AG04449 (cell line): ENCODE measurements around the gene STOM.

Source experiments
- CTCF ChIA-PET: fragments of 350-600 bp; formaldehyde crosslinking; extraction: SDS; loops from one replicate; lab custom pipeline; 2021; ENCODE audit warnings: antibody characterized with exemption; lab: Yijun Ruan, JAX
- POLR2A ChIA-PET: fragments of 400-600, 350-600 bp; formaldehyde crosslinking; extraction: SDS; loops from one replicate; lab custom pipeline; 2020; ENCODE audit warnings: antibody characterized with exemption, inconsistent platforms; lab: Yijun Ruan, JAX
- DNase-seq: peaks from one replicate; pipeline ENCODE4 v3.0.0-alpha.2; 2010; ENCODE audit warnings: low read depth, low spot score
- H3K4me3 ChIP-seq: 2 replicates; pipeline ENCODE4 v1.5.1; 2011; ENCODE audit warnings: low read depth, mild to moderate bottlenecking, control low read depth, low read length
- TF ChIP-seq, protein P1 (sequence below): IDR thresholded peaks from one replicate; pipeline ENCODE4 v1.5.1; 2011; ENCODE audit warnings: mild to moderate bottlenecking, moderate library complexity, low read length, control low read depth, inconsistent platforms; ENCODE audit not compliant: insufficient read depth; ENCODE audit errors: missing control alignments

Gene STOM

DNA sequence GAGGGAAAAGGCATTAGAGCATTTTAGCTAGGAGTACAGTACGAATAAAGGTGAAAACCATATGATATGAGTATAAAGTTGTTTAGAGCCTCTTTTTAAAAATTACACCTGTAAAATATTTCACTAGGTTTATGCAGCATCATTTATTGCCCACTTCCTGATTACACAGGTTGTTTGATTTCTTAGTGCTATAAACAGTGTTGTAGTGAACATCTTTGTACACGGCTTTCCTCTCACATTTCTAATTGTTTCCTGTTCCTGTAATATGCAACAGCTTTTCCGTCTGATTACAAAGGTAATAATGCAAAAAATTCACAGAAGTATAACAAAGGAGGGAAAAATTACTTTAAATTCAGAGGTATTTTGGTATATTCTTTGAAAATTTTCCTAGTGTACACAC is 13.0 kb downstream of the STOM start:
- POLR2A ChIA-PET = no interaction called here

DNA sequence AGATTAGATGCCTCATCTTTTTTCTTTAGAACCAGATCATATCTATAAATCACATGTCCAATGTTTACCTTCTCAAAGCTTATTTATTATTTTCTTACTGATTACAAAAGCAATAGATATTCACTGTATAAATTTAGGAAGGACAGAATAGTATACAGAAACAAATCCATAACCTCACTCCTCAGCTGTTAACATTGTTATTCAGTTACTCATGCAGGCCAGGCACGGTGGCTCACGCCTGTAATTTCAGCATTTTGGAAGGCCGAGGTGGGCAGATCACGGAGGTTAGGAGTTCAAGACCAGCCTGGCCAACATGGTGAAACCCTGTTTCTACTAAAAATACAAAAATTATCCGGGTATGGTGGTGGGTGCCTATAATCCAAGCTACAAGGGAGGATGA is 15.3 kb downstream of the STOM start:
- no peak overlapping the region for H3K4me3 ChIP-seq
- TF ChIP-seq, protein P1, sequence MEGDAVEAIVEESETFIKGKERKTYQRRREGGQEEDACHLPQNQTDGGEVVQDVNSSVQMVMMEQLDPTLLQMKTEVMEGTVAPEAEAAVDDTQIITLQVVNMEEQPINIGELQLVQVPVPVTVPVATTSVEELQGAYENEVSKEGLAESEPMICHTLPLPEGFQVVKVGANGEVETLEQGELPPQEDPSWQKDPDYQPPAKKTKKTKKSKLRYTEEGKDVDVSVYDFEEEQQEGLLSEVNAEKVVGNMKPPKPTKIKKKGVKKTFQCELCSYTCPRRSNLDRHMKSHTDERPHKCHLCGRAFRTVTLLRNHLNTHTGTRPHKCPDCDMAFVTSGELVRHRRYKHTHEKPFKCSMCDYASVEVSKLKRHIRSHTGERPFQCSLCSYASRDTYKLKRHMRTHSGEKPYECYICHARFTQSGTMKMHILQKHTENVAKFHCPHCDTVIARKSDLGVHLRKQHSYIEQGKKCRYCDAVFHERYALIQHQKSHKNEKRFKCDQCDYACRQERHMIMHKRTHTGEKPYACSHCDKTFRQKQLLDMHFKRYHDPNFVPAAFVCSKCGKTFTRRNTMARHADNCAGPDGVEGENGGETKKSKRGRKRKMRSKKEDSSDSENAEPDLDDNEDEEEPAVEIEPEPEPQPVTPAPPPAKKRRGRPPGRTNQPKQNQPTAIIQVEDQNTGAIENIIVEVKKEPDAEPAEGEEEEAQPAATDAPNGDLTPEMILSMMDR = no peak
- ChIA-PET POLR2A (no interaction called here), CTCF (interaction anchor here (1.1 to 1.8 kb wide), 4 partner anchors 11 to 44 kb away, joined by 3 to 10 read pairs (median 5); no protein-coding TSS in a partner anchor)
- no peak for DNase-seq

More for the DNA sequence above, 13.0 kb downstream of the STOM start:
- no peak overlapping the region for H3K4me3 ChIP-seq
- CTCF ChIA-PET = interaction anchor here (0.9 to 2.2 kb wide), 3 partner anchors 19 to 144 kb away, joined by 3 to 9 read pairs (median 6); no protein-coding TSS in a partner anchor
- TF ChIP-seq, protein P1 = no peak
- DNase-seq = no peak

DNA sequence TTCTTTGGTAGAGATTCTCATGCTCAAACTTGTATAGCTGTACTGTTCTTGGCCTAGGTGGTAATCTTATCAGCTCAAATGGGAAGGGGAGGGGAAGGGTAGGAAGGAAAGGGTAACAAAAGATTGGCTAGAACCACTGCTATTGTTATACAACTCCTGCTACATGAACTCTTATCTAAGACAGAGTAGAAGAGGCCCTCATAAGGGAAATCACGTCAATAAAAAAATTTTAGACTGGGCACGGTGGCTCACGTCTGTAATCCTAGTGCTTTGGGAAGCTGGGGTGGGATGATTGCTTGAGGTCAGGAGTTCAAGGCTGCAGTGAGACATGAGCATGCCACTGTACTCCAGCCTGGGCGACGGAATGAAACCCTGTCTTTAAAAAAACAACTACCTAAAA is 15.9 kb downstream of the STOM start:
- POLR2A ChIA-PET = no interaction called here
- CTCF ChIA-PET = interaction anchor here (1.1 to 2.3 kb wide), 6 partner anchors 9 to 75 kb away, joined by 3 to 10 read pairs (median 6); no protein-coding TSS in a partner anchor
- no peak overlapping the region for H3K4me3 ChIP-seq
- no peak for DNase-seq
- TF ChIP-seq, protein P1 = no peak

DNA sequence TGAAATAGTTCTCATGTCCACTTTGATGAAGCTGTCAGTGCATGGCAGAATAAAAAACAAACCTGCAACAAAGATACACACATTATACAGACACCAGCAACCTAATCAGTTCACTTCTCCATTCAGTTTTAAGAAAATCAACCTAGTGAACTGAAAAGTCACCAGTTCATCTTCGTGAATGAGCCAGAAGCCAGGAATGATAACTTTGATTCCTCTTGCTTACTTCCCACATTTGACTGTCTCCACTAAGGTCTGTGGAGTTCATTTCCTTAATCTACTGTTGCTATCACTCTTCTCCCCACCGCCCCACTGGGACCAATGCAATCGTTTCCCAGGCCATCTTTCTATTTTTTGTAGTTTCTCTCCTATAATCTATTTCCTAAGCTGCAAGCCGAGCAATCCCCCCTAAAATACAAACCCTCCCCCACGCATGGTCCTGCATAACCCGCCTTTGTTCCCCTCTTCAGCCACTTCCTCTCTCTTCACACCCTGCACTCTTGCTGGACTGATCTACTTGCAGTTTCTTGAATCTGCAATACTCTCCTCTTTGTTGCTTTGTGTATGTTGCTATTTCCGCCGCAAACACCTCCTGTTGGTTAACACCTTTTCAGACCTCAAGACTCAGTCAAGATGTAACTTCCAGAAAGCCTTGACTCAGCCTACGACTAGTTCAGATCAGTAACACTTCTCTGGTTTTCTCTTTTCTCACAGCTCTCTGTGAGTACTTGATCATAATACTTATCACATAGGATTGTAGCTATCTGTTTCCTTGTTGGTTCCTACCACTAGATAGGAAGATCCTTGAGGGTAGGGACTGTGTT is 16.6 kb downstream of the STOM start:
- no peak for DNase-seq
- ChIA-PET CTCF (interaction anchor here (0.9 to 2.3 kb wide), 7 partner anchors 9 to 91 kb away, joined by 3 to 10 read pairs (median 5); no protein-coding TSS in a partner anchor), POLR2A (no interaction called here)
- TF ChIP-seq, protein P1 = no peak
- no peak overlapping the region for H3K4me3 ChIP-seq

DNA sequence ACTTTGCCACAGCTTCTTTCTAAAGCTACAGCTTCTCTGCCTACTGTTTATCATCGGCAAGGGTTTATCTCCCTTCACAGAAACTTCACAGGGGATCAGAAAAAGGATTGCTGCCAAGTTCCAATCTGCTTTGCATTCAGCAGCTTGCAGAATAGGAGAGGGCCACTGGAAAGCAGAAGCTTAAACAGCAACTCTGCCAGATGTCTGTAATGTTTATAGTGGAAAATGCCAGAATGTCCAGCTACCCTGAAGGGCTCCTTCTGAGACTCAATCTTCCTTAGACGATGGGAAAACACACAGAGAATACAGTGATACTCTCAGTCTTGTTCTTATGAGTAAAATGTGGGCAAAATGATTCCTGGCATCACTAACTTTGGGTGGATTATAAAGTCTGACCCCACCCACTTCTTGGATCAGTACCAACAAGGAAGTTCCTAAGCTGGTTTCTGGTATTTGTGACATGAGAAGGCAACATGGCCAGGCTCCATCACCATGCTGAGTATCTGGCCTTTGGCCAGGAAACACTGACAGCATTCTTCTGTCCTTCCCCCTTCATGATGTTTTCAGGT is 19.0 kb downstream of the STOM start:
- ChIA-PET CTCF (interaction anchor here (0.7 to 4.5 kb wide), 11 partner anchors 8 to 138 kb away, joined by 3 to 31 read pairs (median 5); no protein-coding TSS in a partner anchor), POLR2A (no interaction called here)
- no peak overlapping the region for H3K4me3 ChIP-seq
- TF ChIP-seq, protein P1 = no peak
- no peak for DNase-seq

DNA sequence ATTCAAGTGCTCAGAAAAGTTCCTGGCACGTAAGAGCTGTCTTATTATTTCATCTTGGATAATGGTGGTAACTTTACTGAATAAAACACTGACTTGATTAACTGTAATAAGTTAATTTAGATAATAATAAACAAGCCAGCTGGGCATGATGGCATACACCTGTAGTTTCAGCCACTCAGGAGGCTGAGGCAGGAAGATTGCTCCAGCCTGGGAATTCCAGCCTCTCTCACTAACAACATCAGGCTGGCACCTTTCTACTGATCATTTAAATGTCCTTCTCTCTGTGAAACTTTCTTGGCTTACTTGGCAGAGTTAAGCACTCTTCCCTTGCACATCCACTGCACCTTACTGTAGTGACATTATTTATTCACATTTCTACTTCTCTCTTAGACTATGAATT is 20.0 kb downstream of the STOM start:
- TF ChIP-seq, protein P1 = no peak
- ChIA-PET CTCF (interaction anchor here (1.0 to 4.5 kb wide), 9 partner anchors 10 to 137 kb away, joined by 3 to 31 read pairs (median 5); no protein-coding TSS in a partner anchor), POLR2A (no interaction called here)
- no peak overlapping the region for H3K4me3 ChIP-seq
- DNase-seq = no peak
